CD14-positive monocyte (primary cell): ENCODE measurements around the gene SH3GLB1. TPM values are rescaled to one million over a fixed set of nuclear protein-coding genes. Genes with fewer than 3 reads are reported as not detected.

Experiments used
- DNase-seq, 3 donors: peaks; one replicate each; pipeline ENCODE4 v3.0.0-alpha.2; 2011 to 2022
- H2AFZ ChIP-seq: 2 replicates; pipeline ENCODE4 v1.6.0; 2012; ENCODE audit warnings: mild to moderate bottlenecking, low read depth, low read length, inconsistent platforms; ENCODE audit not compliant: insufficient read depth, poor library complexity, severe bottlenecking
- H3K27ac ChIP-seq, 2 donors: 1 replicate in 1 of 2; 2 replicates in 1 of 2; pipeline ENCODE4 v1.5.1; 2012 to 2013; ENCODE audit warnings: low read length in 2 of 2, control low read depth in 1 of 2, inconsistent platforms in 1 of 2, low read depth in 1 of 2, mild to moderate bottlenecking in 1 of 2
- H3K27me3 ChIP-seq, 2 donors: one replicate each; pipeline versions ENCODE4 v1.6.0 to v1.6.1; 2011 to 2013; ENCODE audit warnings: low read length in 2 of 2; ENCODE audit not compliant: control insufficient read depth in 2 of 2, insufficient read depth in 2 of 2
- H3K36me3 ChIP-seq, 2 donors: replicated peaks in 1 of 2; 1 replicate in 1 of 2; 2 replicates in 1 of 2; pipeline versions ENCODE4 v1.5.1 to v1.6.1; 2012 to 2013; ENCODE audit warnings: low read length in 2 of 2, control low read depth in 1 of 2, inconsistent platforms in 1 of 2, mild to moderate bottlenecking in 1 of 2; ENCODE audit not compliant: insufficient read depth in 2 of 2, control insufficient read depth in 1 of 2
- H3K4me1 ChIP-seq, 2 donors: 1 replicate in 1 of 2; 2 replicates in 1 of 2; pipeline versions ENCODE4 v1.5.1 to v1.6.1; 2012 to 2013; ENCODE audit warnings: low read length in 2 of 2, control low read depth in 1 of 2, inconsistent platforms in 1 of 2, mild to moderate bottlenecking in 1 of 2, moderate library complexity in 1 of 2; ENCODE audit not compliant: insufficient read depth in 2 of 2, control insufficient read depth in 1 of 2
- H3K4me2 ChIP-seq: replicated peaks from 2 replicates; pipeline ENCODE3; 2012; ENCODE audit warnings: low read length, moderate library complexity, mild to moderate bottlenecking; ENCODE audit not compliant: poor library complexity, severe bottlenecking; ENCODE audit errors: extremely low read depth
- H3K4me3 ChIP-seq, 3 experiments: fragments of 200-600 bp in 1 of 3; sonication (generic) in 1 of 3; replicated peaks in 1 of 3; 1 replicate in 2 of 3; 2 replicates in 1 of 3; pipeline ENCODE4 v1.5.1; 2011 to 2013; ENCODE audit warnings: low read length in 3 of 3, mild to moderate bottlenecking in 3 of 3, control low read depth in 2 of 3, low read depth in 2 of 3, inconsistent platforms in 1 of 3, moderate library complexity in 1 of 3
- H3K79me2 ChIP-seq: 2 replicates; pipeline ENCODE4 v1.6.0; 2012; ENCODE audit warnings: mild to moderate bottlenecking, control low read depth, inconsistent platforms, low read length, moderate library complexity; ENCODE audit not compliant: insufficient read depth
- H3K9ac ChIP-seq: 2 replicates; pipeline ENCODE4 v1.6.0; 2017; ENCODE audit warnings: low read length, mild to moderate bottlenecking; ENCODE audit not compliant: insufficient read depth, poor library complexity, severe bottlenecking
- H3K9me3 ChIP-seq, 2 donors: replicated peaks in 1 of 2; 1 replicate in 1 of 2; 2 replicates in 1 of 2; pipeline versions ENCODE4 v1.5.1 to v1.6.1; 2012 to 2013; ENCODE audit warnings: low read length in 2 of 2, control low read depth in 1 of 2; ENCODE audit not compliant: control insufficient read depth in 1 of 2, insufficient read depth in 1 of 2
- H4K20me1 ChIP-seq: 2 replicates; pipeline ENCODE4 v1.6.0; 2012; ENCODE audit warnings: mild to moderate bottlenecking, low read length, control low read depth, moderate library complexity; ENCODE audit not compliant: insufficient read depth
- H3K27ac Mint-ChIP-seq, 7 donors: one replicate each; pipeline ENCODE4 v1.8.0; 2020; ENCODE audit warnings: mild to moderate bottlenecking in 7 of 7, mixed read lengths in 7 of 7, moderate library complexity in 6 of 7, inconsistent platforms in 2 of 7
- H3K27me3 Mint-ChIP-seq, 3 donors: one replicate each; pipeline ENCODE4 v1.8.0; 2021 to 2022; ENCODE audit warnings: low read depth in 3 of 3, mild to moderate bottlenecking in 3 of 3, mixed read lengths in 3 of 3, moderate library complexity in 3 of 3, inconsistent platforms in 1 of 3
- H3K36me3 Mint-ChIP-seq, 2 donors: one replicate each; pipeline ENCODE4 v1.8.0; 2020; ENCODE audit warnings: mixed read lengths in 2 of 2, inconsistent platforms in 1 of 2, mild to moderate bottlenecking in 1 of 2
- H3K4me1 Mint-ChIP-seq: one replicate; pipeline ENCODE4 v1.8.0; 2020; ENCODE audit warnings: mild to moderate bottlenecking, mixed read lengths
- H3K4me3 Mint-ChIP-seq, 2 donors: one replicate each; pipeline ENCODE4 v1.8.0; 2020; ENCODE audit warnings: mild to moderate bottlenecking in 2 of 2, mixed read lengths in 2 of 2, moderate library complexity in 1 of 2
- H3K9me3 Mint-ChIP-seq, 7 donors: one replicate each; pipeline ENCODE4 v1.8.0; 2020 to 2022; ENCODE audit warnings: mixed read lengths in 7 of 7, mild to moderate bottlenecking in 6 of 7, moderate library complexity in 6 of 7, inconsistent platforms in 2 of 7
- CTCF ChIP-seq: fragments of 200-600 bp; IDR thresholded peaks from one replicate; pipeline ENCODE4 v1.8.0; 2022; ENCODE audit warnings: antibody characterized with exemption, mild to moderate bottlenecking
- WGBS: methylation state at CpG from one replicate; pipeline ENCODE4 v1.1.5; 2013; ENCODE audit warnings: missing lambda C conversion rate; ENCODE audit not compliant: insufficient coverage; 5-methylcytosine and 5-hydroxymethylcytosine counted together
- intact Hi-C, 2 donors: fragments of 100-400 bp; cut with micrococcal nuclease; formaldehyde crosslinking; loops; one replicate each; pipeline versions ENCODE4 v1.15.0 to v1.15.1; 2023
- polyA plus RNA-seq, 3 donors: library from polyadenylated mRNA; depleted of rRNA in 1 of 3; unstranded in 2 of 3; stranded (reverse) in 1 of 3; fragments of 300-500 nt in 2 of 3; fragments of >200 nt in 1 of 3; fragmentation: Illumina TruSeq in 2 of 3; gene quantifications; 1 replicate in 2 of 3; 2 replicates in 1 of 3; pipeline ENCODE4 v1.2.3, GENCODE V29; 2012 to 2021

Gene SH3GLB1
- polyA plus RNA-seq, 3 donors, result 21.9 to 92.3 (median 75.8) TPM

- no peak for TF ChIP-seq CTCF
- no peak overlapping the region for H3K4me3 ChIP-seq
- H3K4me1 Mint-ChIP-seq, result peaks cover 15% of the 10 kb centered on the region
- H3K4me3 Mint-ChIP-seq, result no peak overlapping the region
- H3K79me2 ChIP-seq, result peaks cover 93% of the 10 kb centered on the region
- H3K4me2 ChIP-seq, result no peak overlapping the region
- peak overlapping the region in 1 of 2 donors; percentile 46 for H3K27ac ChIP-seq
- no peak overlapping the region for H3K27ac Mint-ChIP-seq
- no peaks in the 10 kb centered on the region for H3K9me3 ChIP-seq
- H3K9me3 Mint-ChIP-seq, result no peaks in the 10 kb centered on the region
- no peaks in the 10 kb centered on the region for H3K27me3 ChIP-seq
- no peaks in the 10 kb centered on the region for H3K4me1 ChIP-seq
- H2AFZ ChIP-seq, result no peak overlapping the region
- peaks cover 23 to 38% of the 10 kb centered on the region in 2 donors for H3K36me3 Mint-ChIP-seq
- peaks cover 99% of the 10 kb centered on the region for H4K20me1 ChIP-seq
- H3K9ac ChIP-seq, result no peak overlapping the region
- intact Hi-C loops, result no loop called here
- peaks cover 31 to 51% of the 10 kb centered on the region in 2 donors for H3K36me3 ChIP-seq
- 90% methylated on average over 2 of the region's 3 CpGs for WGBS
- H3K27me3 Mint-ChIP-seq, result no peaks in the 10 kb centered on the region
- no peak for DNase-seq
Observed at GRCh38 chr1:86714561-86715244, 10.3 kb downstream of the SH3GLB1 start.

DNA sequence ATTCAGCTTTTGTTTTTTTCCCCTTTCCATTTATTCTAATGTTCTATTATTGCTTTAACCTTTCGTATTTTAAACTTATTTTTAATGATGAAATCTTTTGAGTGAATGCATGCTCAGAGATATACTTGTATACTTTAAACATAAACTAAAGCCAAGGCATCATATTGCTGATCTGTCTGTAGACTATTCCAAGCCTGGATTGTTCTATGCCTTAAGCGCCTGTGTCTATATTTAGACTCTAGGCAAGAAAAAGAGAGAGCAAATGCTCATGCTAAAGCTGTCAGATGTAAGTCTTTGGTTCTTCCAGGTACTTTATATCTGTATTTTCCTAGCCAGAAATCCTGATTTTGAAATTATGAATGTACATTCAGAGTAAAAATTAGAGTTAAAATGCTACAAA, 14.4 kb downstream of the SH3GLB1 start:
- Histone ChIP-seq H3K79me2 (peaks cover 61% of the 10 kb centered on the region), H3K4me2 (no peak overlapping the region), H3K4me1 (no peaks in the 10 kb centered on the region), H4K20me1 (peaks cover 86% of the 10 kb centered on the region), H3K4me3 (no peak overlapping the region), H3K9ac (no peak overlapping the region), H3K36me3 (peaks cover 64 to 84% of the 10 kb centered on the region in 2 donors), H2AFZ (no peak overlapping the region), H3K27me3 (no peaks in the 10 kb centered on the region), H3K27ac (no peak overlapping the region), H3K9me3 (no peaks in the 10 kb centered on the region)
- intact Hi-C loops, result no loop called here
- no peak for TF ChIP-seq CTCF
- no peak overlapping the region for H3K4me3 Mint-ChIP-seq
- no CpG with 5 or more reads among the region's 2 CpGs for WGBS
- peaks cover 3% of the 10 kb centered on the region for H3K4me1 Mint-ChIP-seq
- DNase-seq, result no peak
- peaks cover 40 to 56% of the 10 kb centered on the region in 2 donors for H3K36me3 Mint-ChIP-seq
- H3K9me3 Mint-ChIP-seq, result no peaks in the 10 kb centered on the region
- no peaks in the 10 kb centered on the region for H3K27me3 Mint-ChIP-seq
- H3K27ac Mint-ChIP-seq, result no peak overlapping the region
